SK-N-SH (cell line): ENCODE measurements around the gene MYOM3. TPM values are rescaled to one million over a fixed set of nuclear protein-coding genes. Genes with fewer than 3 reads are reported as not detected.
A peak's percentile ranks its signal among the peaks of the same experiment; 100 is the strongest.
"Not testable (repeated sequence)": the region's sequence is repeated elsewhere in the genome, so short reads cannot be mapped to it uniquely, and the experiment has no call there.

Source experiments
- CTCF ChIA-PET: fragments of 300-600, 350-600 bp; formaldehyde crosslinking; extraction: SDS; loops from one replicate; lab custom pipeline; 2021; lab: Yijun Ruan, JAX
- POLR2A ChIA-PET: fragments of 350-600 bp; sonication (Branson Sonifier 250); formaldehyde crosslinking; extraction: SDS; loops from one replicate; lab custom pipeline; 2020; ENCODE audit warnings: antibody characterized with exemption, inconsistent platforms; lab: Yijun Ruan, JAX
- DNase-seq: peaks from one replicate; pipeline ENCODE4 v3.0.0; 2012
- H2AFZ ChIP-seq: fragments of 200-600 bp; sonication (generic); 2 replicates; pipeline ENCODE4 v1.8.1; 2016; ENCODE audit warnings: antibody characterized with exemption, mild to moderate bottlenecking, low read depth
- H3F3A ChIP-seq: fragments of 200-600 bp; sonication (generic); replicated peaks from 2 replicates; pipeline ENCODE3; 2016; ENCODE audit warnings: antibody characterized with exemption, mild to moderate bottlenecking; ENCODE audit not compliant: insufficient read depth
- H3K27ac ChIP-seq, 2 experiments: fragments of 200-500 bp in 1 of 2; fragments of 200-600 bp in 1 of 2; sonication (Bioruptor generic) in 1 of 2; sonication (generic), shearing (Covaris generic) in 1 of 2; 2 replicates each; pipeline versions ENCODE4 v1.5.1 to v1.6.1; 2014 to 2016; ENCODE audit warnings: low read depth in 2 of 2, inconsistent platforms in 1 of 2, low read length in 1 of 2, mild to moderate bottlenecking in 1 of 2, mixed read lengths in 1 of 2
- H3K27me3 ChIP-seq: fragments of 200-600 bp; sonication (generic), shearing (Covaris generic); 2 replicates; pipeline ENCODE4 v1.6.1; 2016; ENCODE audit warnings: mixed run types; ENCODE audit not compliant: insufficient read depth
- H3K36me3 ChIP-seq, 2 experiments: fragments of 200-500 bp in 1 of 2; fragments of 200-600 bp in 1 of 2; sonication (Bioruptor generic) in 1 of 2; sonication (generic) in 1 of 2; replicated peaks in 1 of 2; 2 replicates each; pipeline versions ENCODE3 to v1.5.1; 2014 to 2016; ENCODE audit warnings: low read length in 1 of 2, mild to moderate bottlenecking in 1 of 2; ENCODE audit not compliant: insufficient read depth in 2 of 2, control insufficient read depth in 1 of 2
- H3K4me1 ChIP-seq, 2 experiments: fragments of 200-500 bp in 1 of 2; fragments of 200-600 bp in 1 of 2; sonication (Bioruptor generic) in 1 of 2; sonication (generic), shearing (Covaris generic) in 1 of 2; 2 replicates each; pipeline versions ENCODE4 v1.5.1 to v1.6.1; 2014 to 2016; ENCODE audit warnings: low read depth in 1 of 2, low read length in 1 of 2, mixed run types in 1 of 2; ENCODE audit not compliant: insufficient read depth in 2 of 2, control insufficient read depth in 1 of 2
- H3K4me2 ChIP-seq: fragments of 200-600 bp; sonication (generic), shearing (Covaris generic); 2 replicates; pipeline ENCODE4 v1.6.1; 2017; ENCODE audit warnings: mixed run types
- H3K4me3 ChIP-seq, 2 experiments: fragments of 200-500 bp in 1 of 2; fragments of 200-600 bp in 1 of 2; sonication (Bioruptor generic) in 1 of 2; sonication (generic), shearing (Covaris generic) in 1 of 2; 2 replicates each; pipeline versions ENCODE4 v1.5.1 to v1.8.1; 2014 to 2016; ENCODE audit warnings: low read depth in 2 of 2, inconsistent platforms in 1 of 2, low read length in 1 of 2, mild to moderate bottlenecking in 1 of 2, mixed read lengths in 1 of 2, moderate library complexity in 1 of 2
- H3K79me2 ChIP-seq: fragments of 200-600 bp; sonication (generic); 2 replicates; pipeline ENCODE4 v1.8.1; 2017; ENCODE audit warnings: mild to moderate bottlenecking; ENCODE audit not compliant: insufficient read depth
- H3K9ac ChIP-seq: fragments of 200-600 bp; sonication (generic); 2 replicates; pipeline ENCODE4 v1.6.1; 2017; ENCODE audit warnings: mixed run types
- H3K9me2 ChIP-seq: fragments of 200-600 bp; sonication (generic); 2 replicates; pipeline ENCODE4 v1.6.1; 2017; ENCODE audit warnings: mixed run types
- H3K9me3 ChIP-seq: fragments of 200-600 bp; sonication (generic); 2 replicates; pipeline ENCODE4 v1.6.1; 2017; ENCODE audit warnings: mixed run types, mild to moderate bottlenecking, moderate library complexity
- H4K20me1 ChIP-seq: fragments of 200-600 bp; sonication (generic); 2 replicates; pipeline ENCODE4 v1.6.1; 2017; ENCODE audit warnings: mild to moderate bottlenecking, mixed run types; ENCODE audit not compliant: insufficient read depth
- CHD2 ChIP-seq: fragments of 150-350 bp; IDR thresholded peaks from 2 replicates; pipeline ENCODE4 v1.6.1; 2018; ENCODE audit warnings: low read length; ENCODE audit not compliant: partially characterized antibody
- EP300 ChIP-seq, 2 experiments: IDR thresholded peaks; 2 replicates each; pipeline versions ENCODE4 v1.4.0 to v1.6.1; 2012; ENCODE audit warnings: borderline replicate concordance in 1 of 2, low read depth in 1 of 2, low read length in 1 of 2
- EZH2phosphoT487 ChIP-seq: fragments of 200-600 bp; sonication (generic); IDR thresholded peaks from 2 replicates; pipeline ENCODE4 v1.6.1; 2017; ENCODE audit warnings: low read depth, mixed run types, mild to moderate bottlenecking, antibody characterized with exemption, moderate library complexity, borderline replicate concordance
- FOSL2 ChIP-seq: IDR thresholded peaks from 2 replicates; pipeline ENCODE4 v1.4.0; 2012; ENCODE audit warnings: low read depth, mild to moderate bottlenecking, moderate library complexity, borderline replicate concordance
- FOXJ3 ChIP-seq: sonication (generic); formaldehyde crosslinking; IDR thresholded peaks from 2 replicates; pipeline ENCODE4 v1.5.1; 2020; ENCODE audit warnings: mild to moderate bottlenecking, missing genetic modification reagents
- GATA2 ChIP-seq: sonication (generic); formaldehyde crosslinking; IDR thresholded peaks from 2 replicates; pipeline ENCODE4 v1.5.0; 2020; ENCODE audit warnings: mild to moderate bottlenecking, missing genetic modification reagents
- MXI1 ChIP-seq: IDR thresholded peaks from 2 replicates; pipeline ENCODE4 v1.6.1; 2012; ENCODE audit warnings: mild to moderate bottlenecking, low read depth, low read length, improper control_type of control experiment
- NRF1 ChIP-seq: IDR thresholded peaks from 2 replicates; pipeline ENCODE4 v1.6.1; 2012; ENCODE audit warnings: low read depth, mild to moderate bottlenecking, low read length
- RXRA ChIP-seq: IDR thresholded peaks from 2 replicates; pipeline ENCODE4 v1.4.0; 2012; ENCODE audit warnings: low read depth, mild to moderate bottlenecking, borderline replicate concordance
- SIN3A ChIP-seq: IDR thresholded peaks from 2 replicates; pipeline ENCODE4 v1.6.1; 2012; ENCODE audit warnings: low read depth, mild to moderate bottlenecking, low read length, moderate library complexity, borderline replicate concordance
- TAF1 ChIP-seq: IDR thresholded peaks from 2 replicates; pipeline ENCODE4 v1.6.1; 2012; ENCODE audit warnings: low read depth, mild to moderate bottlenecking, low read length, moderate library complexity, borderline replicate concordance
- WGBS: methylation state at CpG from one replicate; pipeline ENCODE4 v1.1.6; 2017; ENCODE audit warnings: low lambda C conversion rate; 5-methylcytosine and 5-hydroxymethylcytosine counted together
- polyA plus RNA-seq, 3 experiments: library from polyadenylated mRNA; depleted of rRNA; stranded (reverse); fragments of >200 nt; gene quantifications; 2 replicates each; pipeline ENCODE4 v1.2.3, GENCODE V29; 2012
- TF ChIP-seq, protein P1 (sequence below): IDR thresholded peaks from 2 replicates; pipeline ENCODE4 v1.6.1; 2012; ENCODE audit warnings: mild to moderate bottlenecking, low read depth, low read length, moderate library complexity
- TF ChIP-seq, protein P2 (sequence below): fragments of 150-350 bp; IDR thresholded peaks from 2 replicates; pipeline ENCODE4 v1.6.1; 2017; ENCODE audit warnings: antibody characterized with exemption, low read length, low read depth, borderline replicate concordance
- TF ChIP-seq, protein P3 (sequence below): fragments of 200-600 bp; sonication (generic); IDR thresholded peaks from 2 replicates; pipeline ENCODE4 v1.6.1; 2017; ENCODE audit warnings: antibody characterized with exemption, mild to moderate bottlenecking, moderate library complexity
- TF ChIP-seq, protein P4 (sequence below): IDR thresholded peaks from 2 replicates; pipeline ENCODE4; 2012
- TF ChIP-seq, protein P5 (sequence below): IDR thresholded peaks from 2 replicates; pipeline ENCODE4 v1.4.0; 2012; ENCODE audit warnings: low read depth

MYOM3 gene
- polyA plus RNA-seq, 1 of the 3 experiments (the other 2 are of a cell fraction) = 0.02 TPM

DNA sequence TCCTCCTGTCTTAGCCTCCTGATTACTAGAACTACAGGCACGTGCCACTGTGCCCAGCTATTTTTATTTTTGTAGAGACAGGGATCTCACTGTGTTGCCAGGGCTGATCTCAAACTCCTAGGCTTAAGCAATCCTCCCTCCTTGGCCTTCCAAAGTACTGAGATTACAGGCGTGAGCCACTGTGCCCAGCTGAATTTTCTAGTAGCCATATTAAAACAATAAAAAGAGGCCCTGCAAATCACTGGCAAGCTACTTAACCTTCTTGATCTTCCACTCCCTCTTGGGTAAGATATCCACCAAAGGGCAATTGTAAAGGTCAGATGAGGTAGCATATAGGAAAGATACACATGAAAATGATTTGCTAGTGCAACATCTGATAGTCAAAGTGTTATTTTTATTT is 66.2 kb downstream of the MYOM3 start:
- WGBS = 70% methylated on average over 2 of the region's 2 CpGs
- no peaks in the 10 kb centered on the region for H3K9me2 ChIP-seq
- POLR2A ChIA-PET = interaction anchor here (0.6 kb wide), 1 partner anchor 168 kb away, joined by 5 read pairs; no protein-coding TSS in a partner anchor

DNA sequence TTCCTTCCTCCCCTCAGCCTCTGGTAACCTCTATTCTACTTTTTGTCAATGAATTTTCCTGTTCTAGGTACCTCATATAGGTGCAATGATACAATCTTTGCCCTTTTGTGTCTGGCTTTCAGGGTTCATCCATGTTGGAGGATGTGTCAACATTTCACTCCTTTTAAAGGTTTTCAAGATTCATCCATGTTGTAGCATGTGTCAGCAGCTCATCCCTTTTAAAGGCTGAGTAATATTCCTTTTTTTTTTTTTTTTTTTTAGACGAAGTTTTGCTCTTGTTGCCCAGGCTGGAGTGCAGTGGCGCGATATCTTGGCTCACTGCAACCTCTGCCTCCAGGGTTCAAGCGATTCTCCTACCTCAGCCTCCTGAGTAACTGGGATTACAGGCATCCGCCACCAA is 67.3 kb downstream of the MYOM3 start:
- H3K9me3 ChIP-seq, H3K27me3 ChIP-seq, H3K27ac ChIP-seq, H3K4me2 ChIP-seq, H4K20me1 ChIP-seq, H3K9ac ChIP-seq, H3K79me2 ChIP-seq, CTCF ChIA-PET, H3K4me3 ChIP-seq, H3K9me2 ChIP-seq, H2AFZ ChIP-seq, H3K36me3 ChIP-seq, DNase-seq: not testable (repeated sequence)
- 85% methylated on average over 5 of the region's 5 CpGs for WGBS
- Histone ChIP-seq H3K4me1 (peaks cover 10 to 14% of the 10 kb centered on the region in 2 experiments; a peak in 3 of 4 replicates), H3F3A (peaks cover 14% of the 10 kb centered on the region)
- POLR2A ChIA-PET = interaction anchor here (0.6 kb wide), 1 partner anchor 16 kb away, joined by 3 read pairs; no protein-coding TSS in a partner anchor

More for the DNA sequence above, 66.2 kb downstream of the MYOM3 start:
- no peak for DNase-seq
- no peak overlapping the region for H3K4me3 ChIP-seq
- peaks cover 16% of the 10 kb centered on the region for H3F3A ChIP-seq
- TF ChIP-seq GATA2 (CRISPR knock-in tag) = no peak
- TF ChIP-seq, protein P1, sequence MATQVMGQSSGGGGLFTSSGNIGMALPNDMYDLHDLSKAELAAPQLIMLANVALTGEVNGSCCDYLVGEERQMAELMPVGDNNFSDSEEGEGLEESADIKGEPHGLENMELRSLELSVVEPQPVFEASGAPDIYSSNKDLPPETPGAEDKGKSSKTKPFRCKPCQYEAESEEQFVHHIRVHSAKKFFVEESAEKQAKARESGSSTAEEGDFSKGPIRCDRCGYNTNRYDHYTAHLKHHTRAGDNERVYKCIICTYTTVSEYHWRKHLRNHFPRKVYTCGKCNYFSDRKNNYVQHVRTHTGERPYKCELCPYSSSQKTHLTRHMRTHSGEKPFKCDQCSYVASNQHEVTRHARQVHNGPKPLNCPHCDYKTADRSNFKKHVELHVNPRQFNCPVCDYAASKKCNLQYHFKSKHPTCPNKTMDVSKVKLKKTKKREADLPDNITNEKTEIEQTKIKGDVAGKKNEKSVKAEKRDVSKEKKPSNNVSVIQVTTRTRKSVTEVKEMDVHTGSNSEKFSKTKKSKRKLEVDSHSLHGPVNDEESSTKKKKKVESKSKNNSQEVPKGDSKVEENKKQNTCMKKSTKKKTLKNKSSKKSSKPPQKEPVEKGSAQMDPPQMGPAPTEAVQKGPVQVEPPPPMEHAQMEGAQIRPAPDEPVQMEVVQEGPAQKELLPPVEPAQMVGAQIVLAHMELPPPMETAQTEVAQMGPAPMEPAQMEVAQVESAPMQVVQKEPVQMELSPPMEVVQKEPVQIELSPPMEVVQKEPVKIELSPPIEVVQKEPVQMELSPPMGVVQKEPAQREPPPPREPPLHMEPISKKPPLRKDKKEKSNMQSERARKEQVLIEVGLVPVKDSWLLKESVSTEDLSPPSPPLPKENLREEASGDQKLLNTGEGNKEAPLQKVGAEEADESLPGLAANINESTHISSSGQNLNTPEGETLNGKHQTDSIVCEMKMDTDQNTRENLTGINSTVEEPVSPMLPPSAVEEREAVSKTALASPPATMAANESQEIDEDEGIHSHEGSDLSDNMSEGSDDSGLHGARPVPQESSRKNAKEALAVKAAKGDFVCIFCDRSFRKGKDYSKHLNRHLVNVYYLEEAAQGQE = no peak
- TF ChIP-seq MXI1 = no peak
- TF ChIP-seq FOXJ3 (CRISPR knock-in tag) = no peak
- TF ChIP-seq FOSL2 = no peak
- TF ChIP-seq, protein P2, sequence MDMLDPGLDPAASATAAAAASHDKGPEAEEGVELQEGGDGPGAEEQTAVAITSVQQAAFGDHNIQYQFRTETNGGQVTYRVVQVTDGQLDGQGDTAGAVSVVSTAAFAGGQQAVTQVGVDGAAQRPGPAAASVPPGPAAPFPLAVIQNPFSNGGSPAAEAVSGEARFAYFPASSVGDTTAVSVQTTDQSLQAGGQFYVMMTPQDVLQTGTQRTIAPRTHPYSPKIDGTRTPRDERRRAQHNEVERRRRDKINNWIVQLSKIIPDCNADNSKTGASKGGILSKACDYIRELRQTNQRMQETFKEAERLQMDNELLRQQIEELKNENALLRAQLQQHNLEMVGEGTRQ = no peak
- TF ChIP-seq SIN3A = no peak
- TF ChIP-seq NRF1 = no peak
- TF ChIP-seq EP300 (IDR thresholded peaks at IDR 0.05; ENCODE audit: borderline replicate concordance in 1 of 2, low read depth in 1 of 2, low read length in 1 of 2) = no peak
- no peak for TF ChIP-seq EZH2phosphoT487
- TF ChIP-seq, protein P3, sequence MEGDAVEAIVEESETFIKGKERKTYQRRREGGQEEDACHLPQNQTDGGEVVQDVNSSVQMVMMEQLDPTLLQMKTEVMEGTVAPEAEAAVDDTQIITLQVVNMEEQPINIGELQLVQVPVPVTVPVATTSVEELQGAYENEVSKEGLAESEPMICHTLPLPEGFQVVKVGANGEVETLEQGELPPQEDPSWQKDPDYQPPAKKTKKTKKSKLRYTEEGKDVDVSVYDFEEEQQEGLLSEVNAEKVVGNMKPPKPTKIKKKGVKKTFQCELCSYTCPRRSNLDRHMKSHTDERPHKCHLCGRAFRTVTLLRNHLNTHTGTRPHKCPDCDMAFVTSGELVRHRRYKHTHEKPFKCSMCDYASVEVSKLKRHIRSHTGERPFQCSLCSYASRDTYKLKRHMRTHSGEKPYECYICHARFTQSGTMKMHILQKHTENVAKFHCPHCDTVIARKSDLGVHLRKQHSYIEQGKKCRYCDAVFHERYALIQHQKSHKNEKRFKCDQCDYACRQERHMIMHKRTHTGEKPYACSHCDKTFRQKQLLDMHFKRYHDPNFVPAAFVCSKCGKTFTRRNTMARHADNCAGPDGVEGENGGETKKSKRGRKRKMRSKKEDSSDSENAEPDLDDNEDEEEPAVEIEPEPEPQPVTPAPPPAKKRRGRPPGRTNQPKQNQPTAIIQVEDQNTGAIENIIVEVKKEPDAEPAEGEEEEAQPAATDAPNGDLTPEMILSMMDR = no peak
- TF ChIP-seq, protein P4, sequence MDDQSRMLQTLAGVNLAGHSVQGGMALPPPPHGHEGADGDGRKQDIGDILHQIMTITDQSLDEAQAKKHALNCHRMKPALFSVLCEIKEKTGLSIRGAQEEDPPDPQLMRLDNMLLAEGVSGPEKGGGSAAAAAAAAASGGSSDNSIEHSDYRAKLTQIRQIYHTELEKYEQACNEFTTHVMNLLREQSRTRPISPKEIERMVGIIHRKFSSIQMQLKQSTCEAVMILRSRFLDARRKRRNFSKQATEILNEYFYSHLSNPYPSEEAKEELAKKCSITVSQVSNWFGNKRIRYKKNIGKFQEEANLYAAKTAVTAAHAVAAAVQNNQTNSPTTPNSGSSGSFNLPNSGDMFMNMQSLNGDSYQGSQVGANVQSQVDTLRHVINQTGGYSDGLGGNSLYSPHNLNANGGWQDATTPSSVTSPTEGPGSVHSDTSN = no peak
- TF ChIP-seq RXRA = no peak
- TF ChIP-seq, protein P5, sequence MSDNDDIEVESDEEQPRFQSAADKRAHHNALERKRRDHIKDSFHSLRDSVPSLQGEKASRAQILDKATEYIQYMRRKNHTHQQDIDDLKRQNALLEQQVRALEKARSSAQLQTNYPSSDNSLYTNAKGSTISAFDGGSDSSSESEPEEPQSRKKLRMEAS = no peak
- TF ChIP-seq CHD2 = no peak
- no peak for TF ChIP-seq TAF1
- peaks cover 10 to 14% of the 10 kb centered on the region in 2 experiments; a peak in 3 of 4 replicates for H3K4me1 ChIP-seq
- peak overlapping the region; percentile 57 for H2AFZ ChIP-seq
- CTCF ChIA-PET = interaction anchor here (0.9 to 1.9 kb wide), 2 partner anchors 18 to 346 kb away, joined by 4 to 10 read pairs; no protein-coding TSS in a partner anchor
- no peaks in the 10 kb centered on the region for H3K27me3 ChIP-seq
- H4K20me1 ChIP-seq = no peaks in the 10 kb centered on the region
- H3K36me3 ChIP-seq = no peaks in the 10 kb centered on the region
- peak overlapping the region; percentile 29; the same call in 1 of the 2 replicates for H3K9ac ChIP-seq
- H3K4me2 ChIP-seq = peak overlapping the region; percentile 20; the same call in 1 of the 2 replicates
- peak overlapping the region; percentile 45 to 78; a peak in 3 of 4 replicates for H3K27ac ChIP-seq
- no peaks in the 10 kb centered on the region for H3K79me2 ChIP-seq
- no peaks in the 10 kb centered on the region for H3K9me3 ChIP-seq
